AG04449 (cell line): ENCODE measurements around the gene RRN3.
"Not testable (repeated sequence)": the region's sequence is repeated elsewhere in the genome, so short reads cannot be mapped to it uniquely, and the experiment has no call there.

Source experiments
- CTCF ChIA-PET: fragments of 350-600 bp; formaldehyde crosslinking; extraction: SDS; loops from one replicate; lab custom pipeline; 2021; ENCODE audit warnings: antibody characterized with exemption; lab: Yijun Ruan, JAX
- POLR2A ChIA-PET: fragments of 400-600, 350-600 bp; formaldehyde crosslinking; extraction: SDS; loops from one replicate; lab custom pipeline; 2020; ENCODE audit warnings: antibody characterized with exemption, inconsistent platforms; lab: Yijun Ruan, JAX
- DNase-seq: peaks from one replicate; pipeline ENCODE4 v3.0.0-alpha.2; 2010; ENCODE audit warnings: low read depth, low spot score
- H3K4me3 ChIP-seq: 2 replicates; pipeline ENCODE4 v1.5.1; 2011; ENCODE audit warnings: low read depth, mild to moderate bottlenecking, control low read depth, low read length
- CTCF ChIP-seq: IDR thresholded peaks from one replicate; pipeline ENCODE4 v1.5.1; 2011; ENCODE audit warnings: mild to moderate bottlenecking, moderate library complexity, low read length, control low read depth, inconsistent platforms; ENCODE audit not compliant: insufficient read depth; ENCODE audit errors: missing control alignments

The RRN3 gene

DNA sequence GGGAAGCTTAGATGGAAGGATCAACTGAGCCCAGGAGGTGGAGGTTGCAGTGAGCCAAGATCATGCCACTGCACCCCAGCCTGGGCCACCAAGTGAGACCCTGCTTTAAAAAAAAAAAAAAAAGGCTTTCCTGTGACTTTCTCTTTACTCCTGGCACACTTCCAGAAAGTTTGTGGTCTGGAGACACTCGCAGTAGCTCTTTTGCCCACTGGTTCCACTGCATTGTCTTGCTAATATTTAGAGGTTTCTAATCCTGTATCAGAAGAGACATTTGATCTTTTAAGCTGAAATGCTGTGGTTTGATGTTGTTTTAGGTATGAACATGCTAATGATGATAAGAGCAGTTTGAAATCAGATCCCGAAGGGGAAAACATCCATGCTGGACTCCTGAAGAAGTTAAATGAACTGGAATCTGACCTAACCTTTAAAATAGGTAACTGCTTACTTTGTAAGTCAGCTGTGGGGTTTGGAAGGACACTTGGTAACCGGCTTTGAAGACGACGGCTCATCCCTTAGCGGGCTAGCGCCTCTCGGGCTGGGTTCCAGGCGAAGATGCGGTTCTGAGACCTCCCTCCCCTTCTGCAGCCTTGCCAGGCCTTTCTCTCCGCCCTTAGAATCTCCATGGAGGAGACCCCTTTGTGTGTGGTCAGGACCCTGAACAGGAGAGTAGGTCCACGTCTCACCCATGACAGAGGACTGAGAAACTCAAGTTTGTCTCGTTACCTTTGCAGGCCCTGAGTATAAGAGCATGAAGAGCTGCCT, 61.3 kb downstream of the RRN3 start:
- no peak overlapping the region for H3K4me3 ChIP-seq
- ChIA-PET CTCF (interaction anchor here (1.1 to 1.3 kb wide), 2 partner anchors 8 to 10 kb away, joined by 3 to 4 read pairs; no protein-coding TSS in a partner anchor), POLR2A (no interaction called here)
- no peak for DNase-seq
- TF ChIP-seq CTCF = no peak

- H3K4me3 ChIP-seq = no peak overlapping the region
- POLR2A ChIA-PET = no interaction called here
- CTCF ChIA-PET = interaction anchor here (1.3 kb wide), 1 partner anchor 9 kb away, joined by 4 read pairs; no protein-coding TSS in a partner anchor
- no peak for TF ChIP-seq CTCF
- DNase-seq = no peak
Measured at GRCh38 chr16:15031586-15031985, 62.5 kb downstream of the RRN3 start.

DNA sequence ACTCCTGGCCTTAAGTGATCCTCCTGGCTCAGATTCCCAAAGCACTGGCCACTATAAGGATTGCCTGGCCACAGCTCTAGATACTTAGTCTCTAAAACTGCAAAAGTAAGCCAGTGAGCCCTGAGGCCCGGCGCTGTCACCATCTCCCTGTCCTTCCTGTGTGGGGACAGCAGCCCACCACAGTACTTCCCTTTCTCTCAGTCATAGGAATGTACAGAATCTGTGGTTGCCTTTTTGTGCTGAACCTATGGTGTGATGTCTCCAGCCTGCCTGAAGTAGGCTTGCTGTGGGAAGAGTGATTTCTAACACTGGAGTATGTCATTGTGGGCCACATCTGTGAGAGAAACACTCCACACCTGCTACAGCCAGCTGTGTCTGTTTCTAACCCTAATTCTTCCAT, 62.9 kb downstream of the RRN3 start:
- H3K4me3 ChIP-seq = no peak overlapping the region
- TF ChIP-seq CTCF = no peak
- CTCF ChIA-PET = no interaction called here
- no peak for DNase-seq
- POLR2A ChIA-PET = no interaction called here

DNA sequence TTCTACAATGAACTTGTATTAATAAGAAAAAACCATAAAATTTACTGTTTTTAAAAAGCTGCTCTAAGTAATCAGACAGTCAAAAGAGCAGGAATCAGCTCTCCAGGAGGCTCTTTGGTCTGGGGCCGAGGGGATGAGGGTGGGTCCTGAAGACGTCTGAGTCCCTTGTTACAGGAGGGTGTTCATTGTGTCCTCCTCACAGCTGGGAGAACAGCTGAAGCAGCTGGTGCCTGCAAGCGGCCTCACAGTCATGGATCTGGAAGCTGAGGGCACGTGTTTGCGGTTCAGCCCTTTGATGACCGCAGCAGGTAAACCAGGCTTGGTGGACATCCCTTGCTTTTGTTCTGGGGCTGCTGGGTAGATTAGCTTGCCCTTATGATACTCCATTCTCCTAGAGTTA, 64.3 kb downstream of the RRN3 start:
- H3K4me3 ChIP-seq, POLR2A ChIA-PET, DNase-seq, CTCF ChIA-PET: not testable (repeated sequence)

- DNase-seq, CTCF ChIA-PET, POLR2A ChIA-PET, H3K4me3 ChIP-seq: not testable (repeated sequence)
Measured at GRCh38 chr16:15028801-15029698, 65.0 kb downstream of the RRN3 start.

DNA sequence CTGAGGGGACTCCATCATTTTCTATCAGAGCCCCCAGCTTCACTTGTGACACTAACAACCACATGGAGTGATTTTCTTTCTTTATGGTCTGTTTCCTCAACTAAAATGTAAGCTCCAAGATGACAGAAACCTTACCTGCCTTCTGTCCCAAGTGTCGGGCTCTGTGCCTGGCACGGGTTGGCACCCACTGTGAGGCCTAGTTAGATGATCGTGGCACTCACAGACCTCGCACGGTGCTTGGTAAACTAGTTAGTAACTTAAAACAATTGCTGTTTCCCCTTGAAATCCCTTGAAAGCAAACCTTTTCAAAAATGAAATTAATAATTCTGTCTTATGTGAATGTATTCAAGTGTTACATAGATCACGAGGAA, 65.7 kb downstream of the RRN3 start:
- CTCF ChIA-PET, POLR2A ChIA-PET, H3K4me3 ChIP-seq, DNase-seq: not testable (repeated sequence)

GRCh38 chr16:15027503-15028344, 66.3 kb downstream of the RRN3 start:
- H3K4me3 ChIP-seq, POLR2A ChIA-PET, DNase-seq, CTCF ChIA-PET: not testable (repeated sequence)

DNA sequence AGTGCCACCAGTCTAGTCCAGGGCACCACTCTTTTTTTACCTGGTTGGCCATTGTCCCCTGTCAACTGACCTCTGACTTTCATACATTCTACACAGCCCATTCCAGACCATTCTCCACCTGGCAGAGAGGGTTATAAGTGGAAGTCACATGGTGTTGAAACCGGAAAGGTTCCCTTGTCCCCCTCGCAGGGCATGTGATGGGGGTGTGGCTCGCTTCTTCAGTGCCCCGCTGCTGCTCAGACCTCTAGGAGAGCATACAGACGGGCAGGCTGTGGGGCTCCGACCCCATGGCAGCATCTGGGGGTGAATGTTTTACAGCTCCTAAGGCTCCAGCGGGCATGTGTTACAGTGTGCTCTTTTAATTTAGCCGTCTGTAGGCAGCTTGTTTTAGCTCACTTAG, 67.0 kb downstream of the RRN3 start:
- DNase-seq, POLR2A ChIA-PET, CTCF ChIA-PET, H3K4me3 ChIP-seq: not testable (repeated sequence)

GRCh38 chr16:15025234-15025951, 68.7 kb downstream of the RRN3 start:
- CTCF ChIA-PET, POLR2A ChIA-PET, H3K4me3 ChIP-seq: not testable (repeated sequence)
- peak; percentile 17 for DNase-seq

DNA sequence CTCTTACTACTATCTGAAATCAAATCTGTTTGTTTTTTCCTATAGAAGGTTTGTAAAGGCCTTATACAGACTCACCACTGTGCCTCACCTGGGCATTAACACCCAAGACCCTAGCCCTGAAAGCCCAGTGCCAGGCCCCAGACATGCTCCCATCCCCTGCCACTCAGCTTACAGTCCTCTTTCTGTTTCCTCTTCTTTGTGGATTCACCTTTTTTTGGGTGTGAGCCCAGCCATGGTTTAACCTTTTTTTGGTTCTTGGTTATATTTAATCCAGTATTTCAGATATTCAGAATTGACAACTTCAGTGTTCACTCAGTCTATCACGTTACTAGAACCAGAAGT, 69.2 kb downstream of the RRN3 start:
- POLR2A ChIA-PET, H3K4me3 ChIP-seq, DNase-seq, CTCF ChIA-PET: not testable (repeated sequence)

DNA sequence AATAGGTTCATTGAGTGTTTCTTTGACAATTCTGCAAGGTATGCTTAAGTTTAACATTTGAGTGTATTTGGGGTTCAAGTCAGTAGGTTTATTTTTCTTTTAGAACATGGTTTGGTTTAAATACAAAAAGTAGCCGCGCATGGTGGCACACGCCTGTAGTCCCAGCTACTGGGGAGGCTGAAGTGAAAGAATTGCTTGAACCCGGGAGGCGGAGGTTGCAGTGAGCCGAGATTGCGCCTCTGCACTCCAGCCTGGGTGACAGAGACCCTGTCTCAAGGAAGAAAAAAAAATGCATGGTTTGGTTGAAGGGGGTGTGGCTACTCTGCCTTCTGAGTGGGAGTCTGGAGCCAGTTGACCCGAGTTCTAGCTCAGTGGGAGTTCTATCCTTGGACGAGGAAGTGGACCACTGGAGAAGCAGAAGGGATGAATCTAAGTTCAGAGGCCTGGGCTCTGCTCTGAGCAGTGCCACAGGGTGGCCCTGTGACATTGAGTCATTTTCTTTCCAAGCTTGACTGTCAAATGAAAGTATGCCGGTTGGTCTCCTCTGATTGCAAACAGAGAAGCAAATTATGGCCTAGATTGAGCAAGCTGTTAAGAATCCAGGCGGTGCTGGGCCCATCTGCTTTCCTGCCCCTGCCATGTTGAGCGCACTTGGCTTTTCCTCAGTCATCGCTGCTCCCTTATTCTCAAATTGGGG, 70.5 kb downstream of the RRN3 start:
- DNase-seq, H3K4me3 ChIP-seq, POLR2A ChIA-PET, CTCF ChIA-PET: not testable (repeated sequence)
